Trophoblast cell (in vitro differentiated cells and primary cell): ENCODE results near the gene LRRC10.

Experiments used
- DNase-seq, 2 donors: peaks; one replicate each; pipeline ENCODE4 v3.0.0-alpha.2; 2016
- H2AFZ ChIP-seq: 2 replicates; pipeline ENCODE4 v1.6.1; 2013; ENCODE audit warnings: low read length, moderate library complexity, mild to moderate bottlenecking; ENCODE audit not compliant: insufficient read depth, poor library complexity
- H2AK5ac ChIP-seq: 2 replicates; pipeline ENCODE4 v1.6.1; 2013; ENCODE audit warnings: mild to moderate bottlenecking, low read length
- H2BK120ac ChIP-seq: 2 replicates; pipeline ENCODE4 v1.6.1; 2013; ENCODE audit warnings: low read length, mild to moderate bottlenecking, moderate library complexity; ENCODE audit not compliant: insufficient read depth, poor library complexity
- H2BK12ac ChIP-seq: 2 replicates; pipeline ENCODE4 v1.6.1; 2013; ENCODE audit warnings: mild to moderate bottlenecking, low read length, moderate library complexity
- H2BK5ac ChIP-seq: 2 replicates; pipeline ENCODE4 v1.6.1; 2013; ENCODE audit warnings: low read length, low read depth, moderate library complexity, mild to moderate bottlenecking; ENCODE audit not compliant: poor library complexity
- H3K14ac ChIP-seq: 2 replicates; pipeline ENCODE4 v1.6.1; 2013; ENCODE audit warnings: mild to moderate bottlenecking, low read length
- H3K18ac ChIP-seq: 2 replicates; pipeline ENCODE4 v1.6.1; 2013; ENCODE audit warnings: mild to moderate bottlenecking, low read length
- H3K23ac ChIP-seq: 2 replicates; pipeline ENCODE4 v1.6.1; 2013; ENCODE audit warnings: low read length
- H3K27ac ChIP-seq: 2 replicates; pipeline ENCODE4 v1.5.1; 2013; ENCODE audit warnings: low read depth, mild to moderate bottlenecking, inconsistent platforms, low read length, moderate library complexity
- H3K27me3 ChIP-seq: 2 replicates; pipeline ENCODE4 v1.6.1; 2013; ENCODE audit warnings: inconsistent platforms, mild to moderate bottlenecking, low read length, moderate library complexity; ENCODE audit not compliant: insufficient read depth
- H3K36me3 ChIP-seq, 2 experiments: 1 replicate in 1 of 2; 2 replicates in 1 of 2; pipeline ENCODE4 v1.6.1; 2013; ENCODE audit warnings: low read length in 2 of 2, mild to moderate bottlenecking in 2 of 2, moderate library complexity in 1 of 2; ENCODE audit not compliant: insufficient read depth in 2 of 2, control insufficient read depth in 1 of 2
- H3K4ac ChIP-seq: 2 replicates; pipeline ENCODE4 v1.6.1; 2013; ENCODE audit warnings: low read depth, mild to moderate bottlenecking, low read length, moderate library complexity
- H3K4me1 ChIP-seq, 2 experiments: 1 replicate in 1 of 2; 2 replicates in 1 of 2; pipeline ENCODE4 v1.6.1; 2013; ENCODE audit warnings: low read length in 2 of 2, mild to moderate bottlenecking in 2 of 2, moderate library complexity in 1 of 2; ENCODE audit not compliant: insufficient read depth in 2 of 2, control insufficient read depth in 1 of 2
- H3K4me2 ChIP-seq: 2 replicates; pipeline ENCODE4 v1.6.1; 2013; ENCODE audit warnings: inconsistent platforms, mild to moderate bottlenecking, low read length, moderate library complexity
- H3K4me3 ChIP-seq: 2 replicates; pipeline ENCODE4 v1.5.1; 2013; ENCODE audit warnings: mild to moderate bottlenecking, low read depth, low read length, inconsistent platforms
- H3K79me1 ChIP-seq: one replicate; pipeline ENCODE4 v1.6.1; 2013; ENCODE audit warnings: low read length
- H3K79me2 ChIP-seq: 2 replicates; pipeline ENCODE4 v1.6.1; 2013; ENCODE audit warnings: low read length, mild to moderate bottlenecking; ENCODE audit not compliant: control insufficient read depth, insufficient read depth, poor library complexity
- H3K9ac ChIP-seq: 2 replicates; pipeline ENCODE4 v1.6.1; 2013; ENCODE audit warnings: mild to moderate bottlenecking, low read length
- H3K9me3 ChIP-seq: 2 replicates; pipeline ENCODE4 v1.6.1; 2013; ENCODE audit warnings: low read depth, mild to moderate bottlenecking, control low read depth, inconsistent platforms, low read length; ENCODE audit not compliant: insufficient read depth
- H4K12ac ChIP-seq: 2 replicates; pipeline ENCODE4 v1.6.1; 2013; ENCODE audit warnings: low read depth, mild to moderate bottlenecking, low read length, moderate library complexity
- H4K8ac ChIP-seq: 2 replicates; pipeline ENCODE4 v1.6.1; 2013; ENCODE audit warnings: low read depth, mild to moderate bottlenecking, low read length, moderate library complexity
- H4K91ac ChIP-seq: one replicate; pipeline ENCODE4 v1.6.1; 2013; ENCODE audit warnings: low read depth, mild to moderate bottlenecking, low read length, moderate library complexity
- WGBS: extraction: QIAGEN DNeasy Blood & Tissue Kit; methylation state at CpG from one replicate; pipeline ENCODE4 v1.1.7; 2013; ENCODE audit warnings: missing lambda C conversion rate; ENCODE audit not compliant: insufficient read length, insufficient coverage; ENCODE audit errors: extremely low coverage; 5-methylcytosine and 5-hydroxymethylcytosine counted together

The LRRC10 gene

DNA sequence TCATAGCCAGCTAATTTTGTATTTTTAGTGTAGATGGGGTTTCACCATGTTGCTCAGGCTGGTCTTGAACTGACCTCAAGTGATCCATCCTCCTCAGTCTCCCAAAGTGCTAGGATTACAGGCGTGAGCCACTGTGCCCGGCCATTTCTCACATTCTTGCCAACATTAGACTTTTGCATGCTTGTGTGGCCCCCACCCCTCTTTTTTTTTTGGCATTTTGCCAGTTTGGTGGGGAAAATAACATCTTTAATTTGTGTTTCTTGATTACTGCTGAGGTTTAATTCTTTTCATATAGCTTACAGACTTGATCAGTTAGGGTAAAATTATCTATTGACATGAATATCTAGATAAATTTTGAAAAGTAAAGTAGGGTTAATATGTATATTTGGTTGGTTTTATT is 21.6 kb downstream of the LRRC10 start:
- no peak overlapping the region for H3K27ac ChIP-seq
- no peak overlapping the region for H3K4ac ChIP-seq
- no peak overlapping the region for H2BK12ac ChIP-seq
- no peak overlapping the region for H2AFZ ChIP-seq
- H2BK120ac ChIP-seq: no peak overlapping the region
- no peak overlapping the region for H3K23ac ChIP-seq
- no peak overlapping the region for H4K8ac ChIP-seq
- H3K79me1 ChIP-seq: peaks cover 3% of the 10 kb centered on the region
- H3K4me3 ChIP-seq: no peak overlapping the region
- H3K9me3 ChIP-seq: peaks cover 3% of the 10 kb centered on the region
- H4K91ac ChIP-seq: no peak overlapping the region
- DNase-seq: no peak
- H3K79me2 ChIP-seq: peaks cover 7% of the 10 kb centered on the region
- H2BK5ac ChIP-seq: no peak overlapping the region
- H3K36me3 ChIP-seq: peaks cover 25 to 44% of the 10 kb centered on the region in 2 experiments
- no CpG with 5 or more reads among the region's 2 CpGs for WGBS
- peaks cover 0 to 2% of the 10 kb centered on the region in 2 experiments for H3K4me1 ChIP-seq
- no peak overlapping the region for H2AK5ac ChIP-seq
- no peak overlapping the region for H4K12ac ChIP-seq
- no peak overlapping the region for H3K18ac ChIP-seq
- H3K27me3 ChIP-seq: no peaks in the 10 kb centered on the region
- H3K4me2 ChIP-seq: no peak overlapping the region
- no peak overlapping the region for H3K9ac ChIP-seq
- H3K14ac ChIP-seq: no peak overlapping the region

DNA sequence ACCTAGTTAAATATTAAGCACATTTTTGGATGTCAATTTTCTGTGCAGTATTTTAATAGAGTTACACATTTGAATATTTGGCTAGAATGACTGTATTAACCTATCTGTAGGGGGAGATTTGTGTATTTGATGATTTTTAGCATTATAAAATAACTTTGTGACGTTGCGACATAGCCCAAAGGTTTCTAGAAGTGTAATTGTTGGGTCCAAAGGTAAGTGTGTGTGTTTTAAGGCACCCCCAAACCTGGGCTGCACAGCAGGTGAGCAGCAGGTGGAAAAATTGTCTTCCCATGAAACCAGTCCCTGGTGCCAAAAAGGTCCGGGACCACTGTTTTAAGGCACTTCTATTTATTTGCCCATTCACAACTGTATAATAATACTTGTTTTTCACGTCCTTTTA is 22.2 kb downstream of the LRRC10 start:
- no peak overlapping the region for H3K27ac ChIP-seq
- H3K4ac ChIP-seq: no peak overlapping the region
- no peak overlapping the region for H4K12ac ChIP-seq
- peaks cover 7% of the 10 kb centered on the region for H3K79me2 ChIP-seq
- peaks cover 22 to 40% of the 10 kb centered on the region in 2 experiments for H3K36me3 ChIP-seq
- no peak overlapping the region for H2BK5ac ChIP-seq
- no peak overlapping the region for H3K18ac ChIP-seq
- no peak overlapping the region for H4K91ac ChIP-seq
- no peak overlapping the region for H3K14ac ChIP-seq
- H2AK5ac ChIP-seq: no peak overlapping the region
- no peak overlapping the region for H3K9ac ChIP-seq
- H2AFZ ChIP-seq: no peak overlapping the region
- peaks cover 3% of the 10 kb centered on the region for H3K9me3 ChIP-seq
- DNase-seq: no peak
- no peak overlapping the region for H3K23ac ChIP-seq
- peaks cover 3% of the 10 kb centered on the region for H3K79me1 ChIP-seq
- no peak overlapping the region for H4K8ac ChIP-seq
- H2BK120ac ChIP-seq: no peak overlapping the region
- no peak overlapping the region for H2BK12ac ChIP-seq
- no peaks in the 10 kb centered on the region for H3K27me3 ChIP-seq
- H3K4me1 ChIP-seq: peaks cover 0 to 2% of the 10 kb centered on the region in 2 experiments
- WGBS: no CpG with 5 or more reads among the region's 4 CpGs
- no peak overlapping the region for H3K4me3 ChIP-seq
- no peak overlapping the region for H3K4me2 ChIP-seq

- peak within 1 kb of the TSS; percentile 91 for H3K4me2 ChIP-seq
- peak within 1 kb of the TSS; percentile 75 for H2AFZ ChIP-seq
- peaks cover 11 to 20% of the 10 kb centered on the region in 2 experiments for H3K36me3 ChIP-seq
- H3K18ac ChIP-seq: peak within 1 kb of the TSS; percentile 90
- H2BK12ac ChIP-seq: peak within 1 kb of the TSS; percentile 1
- peak within 1 kb of the TSS; percentile 59 for H3K27ac ChIP-seq
- peaks cover 0 to 6% of the 10 kb centered on the region in 2 experiments for H3K4me1 ChIP-seq
- peak within 1 kb of the TSS; percentile 95 for H3K4me3 ChIP-seq
- peak within 1 kb of the TSS; percentile 82 for H2BK5ac ChIP-seq
- H3K9me3 ChIP-seq: peaks cover 3% of the 10 kb centered on the region
- peaks cover 7% of the 10 kb centered on the region for H3K79me2 ChIP-seq
- peak; percentile 98 to 99 for DNase-seq
- H3K4ac ChIP-seq: peak within 1 kb of the TSS; percentile 54
- H3K14ac ChIP-seq: peak within 1 kb of the TSS; percentile 81
- no CpG with 5 or more reads among the region's 63 CpGs for WGBS
- H3K79me1 ChIP-seq: peaks cover 3% of the 10 kb centered on the region
- H4K8ac ChIP-seq: peak within 1 kb of the TSS; percentile 93
- peak within 1 kb of the TSS; percentile 93 for H3K9ac ChIP-seq
- H2BK120ac ChIP-seq: peak within 1 kb of the TSS; percentile 54
- H3K27me3 ChIP-seq: no peaks in the 10 kb centered on the region
- H3K23ac ChIP-seq: no peak within 1 kb of the TSS
- peak within 1 kb of the TSS; percentile 42 for H2AK5ac ChIP-seq
- H4K91ac ChIP-seq: peak within 1 kb of the TSS; percentile 80
- H4K12ac ChIP-seq: peak within 1 kb of the TSS; percentile 87
Observed at GRCh38 chr12:69585189-69586062, 25.3 kb downstream of the LRRC10 start, which contains the start of gene CCT2. Gene CCT2 (plus strand): TSS chr12:69585459. CDS start chr12:69585522, 63 bp downstream.

GRCh38 chr12:69583203-69583602 is 27.5 kb downstream of the LRRC10 start:
- peak in 1 of 2 donors; percentile 8 for DNase-seq
- Histone ChIP-seq H3K9ac (no peak overlapping the region), H4K12ac (no peak overlapping the region), H3K27ac (no peak overlapping the region), H3K9me3 (peaks cover 3% of the 10 kb centered on the region), H3K4ac (no peak overlapping the region), H3K27me3 (no peaks in the 10 kb centered on the region), H3K14ac (no peak overlapping the region), H2BK12ac (no peak overlapping the region), H3K4me1 (peaks cover 0 to 6% of the 10 kb centered on the region in 2 experiments), H3K18ac (no peak overlapping the region), H4K91ac (no peak overlapping the region), H2BK5ac (no peak overlapping the region), H3K23ac (no peak overlapping the region), H2AFZ (no peak overlapping the region), H3K79me1 (peaks cover 3% of the 10 kb centered on the region), H2BK120ac (no peak overlapping the region), H4K8ac (no peak overlapping the region), H3K36me3 (peaks cover 4 to 6% of the 10 kb centered on the region in 2 experiments), H3K79me2 (peaks cover 7% of the 10 kb centered on the region), H2AK5ac (no peak overlapping the region), H3K4me3 (no peak overlapping the region), H3K4me2 (no peak overlapping the region)
